HEK293 (cell line): ENCODE results near the gene TEKT5.

Experiments used
- KLF10 ChIP-seq: fragments of 450-650 bp; IDR thresholded peaks from 2 replicates; pipeline ENCODE4 v1.5.1; 2018; ENCODE audit warnings: missing biosample characterization, mild to moderate bottlenecking, missing genetic modification characterization
- ZFHX2 ChIP-seq: fragments of 450-650 bp; formaldehyde crosslinking; conservative IDR thresholded peaks from 2 replicates; pipeline ENCODE4 v1.5.1; 2016; ENCODE audit warnings: missing biosample characterization, missing genetic modification characterization
- ZNF174 ChIP-seq: fragments of 450-650 bp; formaldehyde crosslinking; IDR thresholded peaks from 2 replicates; pipeline ENCODE4 v1.5.0; 2017; ENCODE audit warnings: missing biosample characterization, mild to moderate bottlenecking, missing genetic modification characterization
- ZNF24 ChIP-seq: fragments of 450-650 bp; formaldehyde crosslinking; IDR thresholded peaks from 2 replicates; pipeline ENCODE4 v1.5.1; 2016; ENCODE audit warnings: missing biosample characterization, missing genetic modification characterization
- ZNF473 ChIP-seq: fragments of 450-650 bp; formaldehyde crosslinking; IDR thresholded peaks from 2 replicates; pipeline ENCODE4 v1.5.1; 2017; ENCODE audit warnings: missing biosample characterization, missing genetic modification characterization
- ZNF610 ChIP-seq: fragments of 450-650 bp; formaldehyde crosslinking; IDR thresholded peaks from 2 replicates; pipeline ENCODE4 v1.5.1; 2016; ENCODE audit warnings: missing biosample characterization, missing genetic modification characterization, borderline replicate concordance
- ZNF776 ChIP-seq: fragments of 450-650 bp; formaldehyde crosslinking; IDR thresholded peaks from 2 replicates; pipeline ENCODE4 v1.5.0; 2017; ENCODE audit warnings: missing biosample characterization, missing genetic modification characterization, borderline replicate concordance
- TF ChIP-seq, protein P1 (sequence below): fragments of 450-650 bp; formaldehyde crosslinking; IDR thresholded peaks from 2 replicates; pipeline ENCODE4 v1.5.1; 2017; ENCODE audit warnings: missing biosample characterization, missing genetic modification characterization
- TF ChIP-seq, protein P2 (sequence below): fragments of 450-650 bp; formaldehyde crosslinking; IDR thresholded peaks from 2 replicates; pipeline ENCODE4 v1.5.1; 2016; ENCODE audit warnings: missing biosample characterization, missing genetic modification characterization

DNA sequence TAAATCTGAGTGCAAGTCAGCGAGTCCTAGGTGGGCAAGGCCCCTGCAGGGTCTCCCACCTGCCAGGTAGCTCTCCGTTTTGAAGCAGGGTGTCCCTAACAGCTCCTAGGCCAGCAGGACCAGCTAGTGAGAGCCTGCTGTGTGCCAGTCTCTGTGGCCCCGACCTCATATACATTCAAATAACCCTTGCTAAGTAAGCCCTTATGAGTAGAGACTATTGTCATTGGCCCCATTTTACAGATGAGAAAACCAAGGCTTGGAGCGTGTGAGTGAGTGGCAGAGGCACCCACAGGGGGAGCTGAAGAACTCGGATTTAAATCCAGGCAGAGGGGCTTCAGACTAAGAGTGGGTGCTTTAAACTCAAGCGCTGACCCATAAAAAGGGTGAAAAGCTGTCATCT, 74.6 kb downstream of the TEKT5 start:
- TF ChIP-seq ZNF24 (no peak), KLF10 (tag by site-specific recombination) (no peak), ZNF174 (tag by site-specific recombination) (no peak), ZNF610 (tag by site-specific recombination) (no peak), ZNF473 (tag by site-specific recombination) (no peak), ZFHX2 (tag by site-specific recombination) (no peak), ZNF776 (tag by site-specific recombination) (no peak)
- TF ChIP-seq, protein P1, sequence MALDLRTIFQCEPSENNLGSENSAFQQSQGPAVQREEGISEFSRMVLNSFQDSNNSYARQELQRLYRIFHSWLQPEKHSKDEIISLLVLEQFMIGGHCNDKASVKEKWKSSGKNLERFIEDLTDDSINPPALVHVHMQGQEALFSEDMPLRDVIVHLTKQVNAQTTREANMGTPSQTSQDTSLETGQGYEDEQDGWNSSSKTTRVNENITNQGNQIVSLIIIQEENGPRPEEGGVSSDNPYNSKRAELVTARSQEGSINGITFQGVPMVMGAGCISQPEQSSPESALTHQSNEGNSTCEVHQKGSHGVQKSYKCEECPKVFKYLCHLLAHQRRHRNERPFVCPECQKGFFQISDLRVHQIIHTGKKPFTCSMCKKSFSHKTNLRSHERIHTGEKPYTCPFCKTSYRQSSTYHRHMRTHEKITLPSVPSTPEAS (tag by site-specific recombination): no peak
- TF ChIP-seq, protein P2, sequence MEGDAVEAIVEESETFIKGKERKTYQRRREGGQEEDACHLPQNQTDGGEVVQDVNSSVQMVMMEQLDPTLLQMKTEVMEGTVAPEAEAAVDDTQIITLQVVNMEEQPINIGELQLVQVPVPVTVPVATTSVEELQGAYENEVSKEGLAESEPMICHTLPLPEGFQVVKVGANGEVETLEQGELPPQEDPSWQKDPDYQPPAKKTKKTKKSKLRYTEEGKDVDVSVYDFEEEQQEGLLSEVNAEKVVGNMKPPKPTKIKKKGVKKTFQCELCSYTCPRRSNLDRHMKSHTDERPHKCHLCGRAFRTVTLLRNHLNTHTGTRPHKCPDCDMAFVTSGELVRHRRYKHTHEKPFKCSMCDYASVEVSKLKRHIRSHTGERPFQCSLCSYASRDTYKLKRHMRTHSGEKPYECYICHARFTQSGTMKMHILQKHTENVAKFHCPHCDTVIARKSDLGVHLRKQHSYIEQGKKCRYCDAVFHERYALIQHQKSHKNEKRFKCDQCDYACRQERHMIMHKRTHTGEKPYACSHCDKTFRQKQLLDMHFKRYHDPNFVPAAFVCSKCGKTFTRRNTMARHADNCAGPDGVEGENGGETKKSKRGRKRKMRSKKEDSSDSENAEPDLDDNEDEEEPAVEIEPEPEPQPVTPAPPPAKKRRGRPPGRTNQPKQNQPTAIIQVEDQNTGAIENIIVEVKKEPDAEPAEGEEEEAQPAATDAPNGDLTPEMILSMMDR (tag by site-specific recombination): no peak
